IPS-20b (cell line): ENCODE data around the gene ZNF423.
A peak's percentile ranks its signal among the peaks of the same experiment; 100 is the strongest.

Experiments
- H3K27ac ChIP-seq: one replicate; pipeline ENCODE4 v1.5.1; 2013; ENCODE audit warnings: low read length
- H3K27me3 ChIP-seq: 2 replicates; pipeline ENCODE4 v1.6.1; 2013; ENCODE audit warnings: mild to moderate bottlenecking, low read length, inconsistent platforms; ENCODE audit not compliant: insufficient read depth
- H3K36me3 ChIP-seq: 2 replicates; pipeline ENCODE4 v1.6.1; 2013; ENCODE audit warnings: low read depth, mild to moderate bottlenecking, inconsistent platforms, low read length, moderate library complexity; ENCODE audit not compliant: insufficient read depth
- H3K4me1 ChIP-seq: 2 replicates; pipeline ENCODE4 v1.6.1; 2013; ENCODE audit warnings: mild to moderate bottlenecking, control low read depth, inconsistent platforms, low read length, moderate library complexity; ENCODE audit not compliant: insufficient read depth
- H3K4me3 ChIP-seq: 2 replicates; pipeline ENCODE4 v1.5.1; 2013; ENCODE audit warnings: mild to moderate bottlenecking, low read length, inconsistent platforms
- H3K9ac ChIP-seq: 2 replicates; pipeline ENCODE4 v1.6.1; 2013; ENCODE audit warnings: low read depth, mild to moderate bottlenecking, inconsistent platforms, low read length, moderate library complexity
- H3K9me3 ChIP-seq: 2 replicates; pipeline ENCODE4 v1.6.1; 2013; ENCODE audit warnings: mild to moderate bottlenecking, low read depth, low read length, inconsistent platforms; ENCODE audit not compliant: insufficient read depth

ZNF423 gene

DNA sequence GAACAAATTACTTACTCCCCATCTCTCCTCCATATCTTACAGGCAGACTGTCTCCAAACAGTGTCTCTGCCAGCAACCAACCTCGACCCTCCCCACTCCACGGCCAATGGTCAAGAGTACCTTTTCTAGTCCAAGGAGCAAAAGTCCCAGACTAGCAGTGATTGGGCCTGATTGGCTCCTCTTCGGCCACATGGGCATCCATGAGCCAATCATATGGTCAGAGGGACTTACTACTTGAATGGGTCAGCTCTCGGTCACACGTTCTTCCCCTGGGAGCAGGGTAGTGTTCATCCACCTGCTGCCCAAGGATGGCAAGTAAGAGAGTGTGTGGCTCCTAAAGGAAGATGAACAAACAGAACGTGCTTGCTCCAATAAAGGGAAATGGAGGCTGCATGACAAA, 397.7 kb downstream of the ZNF423 start:
- no peak overlapping the region for H3K9ac ChIP-seq
- no peak overlapping the region for H3K4me3 ChIP-seq
- no peaks in the 10 kb centered on the region for H3K27me3 ChIP-seq

DNA sequence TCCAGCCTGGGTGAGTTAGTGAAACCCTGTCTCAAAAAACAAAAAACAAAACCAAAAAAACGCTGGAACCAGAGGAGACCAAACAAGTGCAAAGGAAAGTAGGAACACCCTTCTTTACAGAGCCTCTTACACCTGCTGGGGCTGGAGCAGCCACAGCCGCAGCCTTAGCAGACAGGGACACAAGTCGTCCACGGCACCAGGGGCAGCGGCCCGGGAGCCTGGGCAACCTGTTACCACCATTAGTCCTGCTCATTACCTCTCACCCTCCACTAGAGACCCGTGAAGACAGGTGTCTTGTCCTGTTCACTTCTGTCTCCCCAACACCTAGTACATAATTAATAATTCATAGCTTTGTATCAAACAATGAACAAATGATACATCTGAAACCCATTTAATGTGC, 398.7 kb downstream of the ZNF423 start:
- Histone ChIP-seq H3K4me3 (no peak overlapping the region), H3K9ac (no peak overlapping the region), H3K36me3 (no peaks in the 10 kb centered on the region), H3K9me3 (no peaks in the 10 kb centered on the region), H3K4me1 (peaks cover 3% of the 10 kb centered on the region; the same call in 1 of the 2 replicates), H3K27ac (no peak overlapping the region), H3K27me3 (0 out of 2 replicates have a peak, but pooled peaks cover 3% of the 10 kb centered on the region)

More for the DNA sequence above, 397.7 kb downstream of the ZNF423 start:
- H3K36me3 ChIP-seq: no peaks in the 10 kb centered on the region
- H3K27ac ChIP-seq: no peak overlapping the region
- no peaks in the 10 kb centered on the region for H3K9me3 ChIP-seq
- H3K4me1 ChIP-seq: no peaks in the 10 kb centered on the region

DNA sequence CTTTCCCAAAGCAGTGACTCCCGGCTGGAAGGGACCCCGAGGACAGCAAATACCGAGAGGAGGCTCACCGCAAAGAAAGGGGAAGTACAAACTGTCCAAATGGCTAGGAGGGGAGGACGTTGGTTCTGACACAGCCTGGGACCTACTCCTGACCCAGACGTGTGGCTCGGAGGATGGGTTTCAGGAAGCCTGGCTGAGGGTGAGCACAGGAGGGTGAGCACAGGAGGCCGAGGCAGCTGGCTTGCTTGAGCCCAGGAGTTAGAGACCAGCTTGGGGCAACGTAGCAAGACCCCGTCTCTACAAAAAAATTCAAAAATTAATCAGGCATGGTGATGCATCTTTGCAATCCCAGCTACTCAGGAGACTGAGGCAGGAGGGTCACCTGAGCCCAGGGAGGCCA, 399.1 kb downstream of the ZNF423 start:
- Histone ChIP-seq H3K9ac (no peak overlapping the region), H3K4me3 (no peak overlapping the region)

GRCh38 chr16:49455991-49456745, 399.7 kb downstream of the ZNF423 start:
- Histone ChIP-seq H3K4me3 (no peak overlapping the region), H3K4me1 (peaks cover 6% of the 10 kb centered on the region; the same call in 1 of the 2 replicates), H3K27ac (no peak overlapping the region), H3K27me3 (0 out of 2 replicates have a peak, but pooled peaks cover 7% of the 10 kb centered on the region), H3K9me3 (no peaks in the 10 kb centered on the region), H3K36me3 (no peaks in the 10 kb centered on the region), H3K9ac (no peak overlapping the region)

More for the DNA sequence above, 399.1 kb downstream of the ZNF423 start:
- peaks cover 6% of the 10 kb centered on the region; the same call in 1 of the 2 replicates for H3K4me1 ChIP-seq
- 0 out of 2 replicates have a peak, but pooled peaks cover 7% of the 10 kb centered on the region for H3K27me3 ChIP-seq
- H3K9me3 ChIP-seq: no peaks in the 10 kb centered on the region
- no peaks in the 10 kb centered on the region for H3K36me3 ChIP-seq
- no peak overlapping the region for H3K27ac ChIP-seq

- no peak overlapping the region for H3K27ac ChIP-seq
- H3K36me3 ChIP-seq: no peaks in the 10 kb centered on the region
- H3K27me3 ChIP-seq: 0 out of 2 replicates have a peak, but pooled peaks cover 7% of the 10 kb centered on the region
- H3K9me3 ChIP-seq: no peaks in the 10 kb centered on the region
- peaks cover 6% of the 10 kb centered on the region; the same call in 1 of the 2 replicates for H3K4me1 ChIP-seq
- no peak overlapping the region for H3K9ac ChIP-seq
- no peak overlapping the region for H3K4me3 ChIP-seq
Observed at GRCh38 chr16:49455181-49455990, 400.5 kb downstream of the ZNF423 start.

DNA sequence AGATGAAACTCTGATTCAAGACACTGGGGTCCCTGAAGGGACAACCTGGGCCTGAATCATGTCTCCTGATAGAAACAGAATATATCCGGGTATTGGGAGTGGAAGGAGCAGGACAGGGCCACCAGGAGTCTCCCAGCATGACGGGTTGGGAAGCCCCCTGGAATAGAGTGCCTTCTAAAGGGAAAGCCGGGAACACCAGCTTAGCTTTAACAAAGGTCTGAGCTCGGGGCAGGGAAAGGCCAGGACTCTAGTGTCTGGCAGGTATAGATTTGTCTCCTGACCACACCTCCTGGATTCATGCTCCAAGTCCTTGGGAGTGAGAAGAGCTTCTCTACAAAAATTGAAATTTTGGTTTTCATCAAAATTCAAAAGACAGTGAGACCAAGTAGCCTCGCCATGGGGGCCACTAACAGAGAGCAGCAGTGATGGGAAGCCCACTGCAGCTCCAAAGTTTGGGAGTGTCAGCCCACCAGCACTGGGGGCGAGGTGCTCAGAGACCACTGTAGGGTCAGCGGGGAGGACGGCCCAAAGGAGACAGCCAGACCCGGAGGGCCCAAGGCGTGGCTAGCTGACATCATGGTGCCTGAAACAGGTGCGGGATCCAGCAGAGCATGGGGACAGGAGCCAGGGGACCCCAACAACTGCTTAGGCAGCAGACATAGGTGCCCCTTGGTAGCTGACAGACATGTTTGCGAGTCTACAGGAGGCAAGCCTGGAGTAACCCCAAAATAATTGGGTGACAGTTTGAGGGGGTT, 401.3 kb downstream of the ZNF423 start:
- H3K4me1 ChIP-seq: peaks cover 6% of the 10 kb centered on the region; the same call in 1 of the 2 replicates
- H3K36me3 ChIP-seq: no peaks in the 10 kb centered on the region
- H3K27me3 ChIP-seq: 0 out of 2 replicates have a peak, but pooled peaks cover 7% of the 10 kb centered on the region
- no peak overlapping the region for H3K9ac ChIP-seq
- no peaks in the 10 kb centered on the region for H3K9me3 ChIP-seq
- H3K4me3 ChIP-seq: no peak overlapping the region
- H3K27ac ChIP-seq: no peak overlapping the region

GRCh38 chr16:49453983-49454382, 401.9 kb downstream of the ZNF423 start:
- Histone ChIP-seq H3K4me1 (peaks cover 6% of the 10 kb centered on the region; the same call in 1 of the 2 replicates), H3K9me3 (no peaks in the 10 kb centered on the region), H3K36me3 (no peaks in the 10 kb centered on the region), H3K4me3 (no peak overlapping the region), H3K27ac (no peak overlapping the region), H3K27me3 (0 out of 2 replicates have a peak, but pooled peaks cover 7% of the 10 kb centered on the region), H3K9ac (no peak overlapping the region)

- Histone ChIP-seq H3K4me1 (peaks cover 6% of the 10 kb centered on the region; the same call in 1 of the 2 replicates), H3K27me3 (0 out of 2 replicates have a peak, but pooled peaks cover 7% of the 10 kb centered on the region), H3K4me3 (no peak overlapping the region), H3K9me3 (no peaks in the 10 kb centered on the region), H3K27ac (no peak overlapping the region), H3K9ac (no peak overlapping the region), H3K36me3 (no peaks in the 10 kb centered on the region)
Observed at GRCh38 chr16:49453021-49453420, 402.9 kb downstream of the ZNF423 start.

GRCh38 chr16:49452578-49452977, 403.3 kb downstream of the ZNF423 start:
- Histone ChIP-seq H3K9ac (peak overlapping the region; percentile 47; the same call in 1 of the 2 replicates), H3K27me3 (0 out of 2 replicates have a peak, but pooled peaks cover 7% of the 10 kb centered on the region), H3K27ac (no peak overlapping the region), H3K9me3 (no peaks in the 10 kb centered on the region), H3K4me3 (no peak overlapping the region), H3K4me1 (peaks cover 6% of the 10 kb centered on the region; the same call in 1 of the 2 replicates), H3K36me3 (no peaks in the 10 kb centered on the region)

DNA sequence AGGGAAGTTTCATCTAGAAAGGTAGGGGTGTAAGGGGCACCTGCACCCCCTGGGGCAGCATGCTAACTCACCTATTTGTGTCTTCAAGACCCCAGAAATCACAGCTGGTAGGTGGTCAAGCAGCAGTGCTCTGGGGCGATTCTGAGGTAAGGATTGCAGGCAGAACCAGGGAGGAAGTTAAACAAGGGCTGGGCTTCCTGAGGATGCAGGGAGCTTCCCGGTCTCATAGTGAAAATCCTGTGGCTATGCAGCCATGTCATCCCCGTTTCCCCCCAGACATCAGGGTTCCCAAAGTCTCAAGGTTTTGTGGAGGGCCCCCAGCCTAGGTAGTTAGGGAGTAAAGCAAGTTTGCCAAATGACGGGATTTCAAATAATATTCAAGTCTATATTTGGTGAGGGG, 403.8 kb downstream of the ZNF423 start:
- H3K27me3 ChIP-seq: 0 out of 2 replicates have a peak, but pooled peaks cover 7% of the 10 kb centered on the region
- no peaks in the 10 kb centered on the region for H3K36me3 ChIP-seq

GRCh38 chr16:49446805-49447204, 409.1 kb downstream of the ZNF423 start:
- H3K27me3 ChIP-seq: peaks cover 6% of the 10 kb centered on the region; the same call in 1 of the 2 replicates
- H3K4me3 ChIP-seq: no peak overlapping the region
- peaks cover 17% of the 10 kb centered on the region for H3K4me1 ChIP-seq
- no peak overlapping the region for H3K27ac ChIP-seq
- no peaks in the 10 kb centered on the region for H3K36me3 ChIP-seq
- no peak overlapping the region for H3K9ac ChIP-seq
- no peaks in the 10 kb centered on the region for H3K9me3 ChIP-seq

More for the DNA sequence above, 403.8 kb downstream of the ZNF423 start:
- H3K27ac ChIP-seq: no peak overlapping the region
- peaks cover 6% of the 10 kb centered on the region; the same call in 1 of the 2 replicates for H3K4me1 ChIP-seq
- H3K4me3 ChIP-seq: no peak overlapping the region
- no peaks in the 10 kb centered on the region for H3K9me3 ChIP-seq
- peak overlapping the region; percentile 47; the same call in 1 of the 2 replicates for H3K9ac ChIP-seq
